Skeletal muscle satellite cell (primary cell): Measurements from ENCODE around the gene LCAT.
"Not testable (repeated sequence)": the region's sequence is repeated elsewhere in the genome, so short reads cannot be mapped to it uniquely, and the experiment has no call there.

Experiments used
- H3K27me3 ChIP-seq: 2 replicates; pipeline ENCODE4 v1.7.0; 2013; ENCODE audit warnings: low read length; ENCODE audit not compliant: control insufficient read depth, insufficient read depth
- H3K36me3 ChIP-seq: 2 replicates; pipeline ENCODE4 v1.7.0; 2013; ENCODE audit warnings: mild to moderate bottlenecking, control low read depth, low read length; ENCODE audit not compliant: insufficient read depth
- H3K4me1 ChIP-seq: 2 replicates; pipeline ENCODE4 v1.7.0; 2013; ENCODE audit warnings: low read length; ENCODE audit not compliant: control insufficient read depth, insufficient read depth
- H3K4me2 ChIP-seq: 2 replicates; pipeline ENCODE4 v1.7.0; 2013; ENCODE audit warnings: mild to moderate bottlenecking, low read length
- H3K4me3 ChIP-seq: 2 replicates; pipeline ENCODE4 v1.7.0; 2013; ENCODE audit warnings: low read length
- H3K9ac ChIP-seq: 2 replicates; pipeline ENCODE4 v1.7.0; 2013; ENCODE audit warnings: mild to moderate bottlenecking, low read depth, low read length, moderate library complexity
- H3K9me3 ChIP-seq: replicated peaks from 2 replicates; pipeline ENCODE4 v1.7.0; 2013; ENCODE audit warnings: mild to moderate bottlenecking, control low read depth, low read length

LCAT gene

DNA sequence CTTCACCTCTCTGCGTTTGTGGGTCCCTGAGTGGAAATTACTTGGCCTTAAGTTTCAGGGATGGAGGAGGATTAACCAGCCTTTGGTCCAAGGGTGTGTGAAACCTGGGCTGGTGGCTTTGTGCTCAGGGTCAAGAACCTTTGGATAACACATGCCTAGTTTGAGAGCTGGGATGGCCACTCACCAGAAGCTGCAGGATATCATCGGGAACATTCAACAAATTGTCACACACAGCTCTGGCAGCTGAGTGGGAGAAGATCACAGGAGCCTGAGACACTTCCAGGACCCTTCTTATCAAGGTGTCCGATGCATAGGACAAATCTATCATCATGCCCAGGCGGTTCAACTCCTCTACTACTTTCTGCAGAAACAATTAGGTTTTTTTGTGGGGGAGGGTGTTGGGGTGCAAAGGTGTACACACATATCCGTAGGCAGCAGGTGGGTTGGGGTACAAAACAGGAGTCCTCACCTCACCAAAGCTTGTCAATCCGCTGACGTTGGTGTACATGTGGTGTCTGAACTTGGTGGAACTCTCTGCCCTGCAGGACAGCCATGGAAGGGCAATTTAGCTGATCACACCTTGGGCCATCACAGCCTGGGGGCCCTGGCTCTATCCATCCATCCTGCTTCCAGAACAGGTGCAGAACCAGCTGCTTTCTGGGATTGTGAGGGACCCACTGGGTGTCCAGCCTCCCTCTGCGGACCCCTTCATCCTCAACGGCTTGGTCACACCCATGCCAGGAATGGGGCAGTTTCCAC is 33.7 kb upstream of the LCAT start:
- no peak overlapping the region for H3K4me2 ChIP-seq
- no peak overlapping the region for H3K9ac ChIP-seq
- H3K36me3 ChIP-seq: no peaks in the 10 kb centered on the region
- H3K27me3 ChIP-seq: peaks cover 27% of the 10 kb centered on the region
- H3K4me1 ChIP-seq: no peaks in the 10 kb centered on the region
- H3K9me3 ChIP-seq: no peaks in the 10 kb centered on the region
- no peak overlapping the region for H3K4me3 ChIP-seq

DNA sequence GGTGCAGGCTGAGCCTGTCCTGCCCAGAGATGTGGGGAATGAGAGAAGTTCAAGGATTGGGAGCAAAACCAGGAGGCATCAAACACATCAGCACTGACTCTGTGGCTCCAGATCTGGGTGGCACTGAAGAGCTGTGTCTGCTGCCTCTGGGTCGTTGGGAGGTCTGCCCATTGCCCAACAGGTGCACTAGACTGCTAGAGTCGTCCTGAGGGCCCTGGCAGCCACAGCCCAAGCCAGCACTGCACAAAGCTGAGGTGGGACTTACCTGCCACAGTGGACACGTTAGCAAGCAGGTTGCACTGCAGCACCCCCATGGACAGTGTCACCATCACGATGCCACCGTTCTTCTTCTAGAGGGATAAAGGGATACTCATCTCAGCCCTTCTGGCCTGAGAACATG is 33.1 kb upstream of the LCAT start:
- no peaks in the 10 kb centered on the region for H3K9me3 ChIP-seq
- no peaks in the 10 kb centered on the region for H3K4me1 ChIP-seq
- no peak overlapping the region for H3K4me3 ChIP-seq
- H3K27me3 ChIP-seq: peaks cover 27% of the 10 kb centered on the region
- H3K9ac ChIP-seq: no peak overlapping the region
- no peak overlapping the region for H3K4me2 ChIP-seq
- H3K36me3 ChIP-seq: no peaks in the 10 kb centered on the region

DNA sequence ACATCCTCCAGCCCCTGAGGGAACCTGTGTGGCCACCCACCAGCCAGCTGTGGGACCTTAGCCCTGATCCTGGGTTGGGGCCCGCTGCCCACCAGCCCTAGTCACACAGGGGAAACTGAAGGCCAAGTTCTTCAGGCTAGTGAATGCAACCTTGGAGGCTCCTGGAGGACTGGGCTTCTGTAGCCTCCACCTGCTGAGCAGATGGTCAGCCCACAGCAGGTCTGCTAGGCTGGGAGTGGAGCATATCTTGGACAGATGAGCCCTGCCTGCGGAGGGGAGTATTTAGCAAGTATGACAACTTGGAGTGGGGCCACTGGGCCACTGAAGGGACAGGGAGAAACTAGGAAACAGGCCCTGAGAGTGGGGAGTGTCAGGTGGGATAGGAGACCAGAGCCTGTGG is 32.3 kb upstream of the LCAT start:
- no peaks in the 10 kb centered on the region for H3K36me3 ChIP-seq
- H3K9ac ChIP-seq: no peak overlapping the region
- no peaks in the 10 kb centered on the region for H3K9me3 ChIP-seq
- H3K4me3 ChIP-seq: no peak overlapping the region
- no peak overlapping the region for H3K4me2 ChIP-seq
- peaks cover 27% of the 10 kb centered on the region for H3K27me3 ChIP-seq
- no peaks in the 10 kb centered on the region for H3K4me1 ChIP-seq

DNA sequence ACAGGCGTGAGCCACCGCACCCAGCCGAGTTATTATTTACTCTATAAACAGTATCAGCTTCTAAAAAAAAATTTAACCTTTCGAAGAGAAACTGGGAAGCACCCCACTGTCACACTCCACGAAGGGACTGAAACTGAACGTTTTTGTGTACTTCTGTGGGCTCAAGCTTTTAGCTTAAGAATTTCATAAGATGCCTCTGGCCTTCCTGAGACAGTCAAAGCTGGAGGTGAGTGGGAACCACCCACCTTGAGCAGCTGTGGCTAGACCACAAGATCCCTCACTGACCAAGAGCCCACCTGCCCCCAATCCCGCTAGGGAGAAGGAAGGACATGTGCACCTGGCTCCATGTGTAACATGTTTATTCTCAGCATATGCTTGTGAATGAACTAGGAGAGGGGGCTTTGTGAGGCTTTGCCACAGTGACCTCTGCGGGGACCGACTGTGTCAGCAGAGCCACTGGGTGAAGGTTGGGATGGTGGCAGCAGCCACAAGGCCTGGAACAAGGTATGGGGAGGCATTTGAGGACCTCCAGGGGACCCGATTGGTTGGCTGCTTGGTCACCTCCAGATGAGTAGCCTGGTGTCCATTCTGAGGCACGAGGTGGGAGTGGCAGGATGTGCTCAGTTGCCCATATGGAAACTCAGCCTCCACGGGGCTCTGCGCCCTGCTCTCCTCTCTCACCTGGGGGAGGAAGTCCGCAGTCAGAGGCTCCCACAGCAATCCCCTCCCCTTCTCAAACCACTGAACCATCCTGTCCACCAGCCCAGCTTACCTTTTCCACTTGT is 31.6 kb upstream of the LCAT start:
- Histone ChIP-seq H3K9me3 (no peaks in the 10 kb centered on the region), H3K27me3 (peaks cover 27% of the 10 kb centered on the region), H3K4me1 (no peaks in the 10 kb centered on the region), H3K36me3 (no peaks in the 10 kb centered on the region), H3K4me2 (no peak overlapping the region), H3K9ac (no peak overlapping the region), H3K4me3 (no peak overlapping the region)

DNA sequence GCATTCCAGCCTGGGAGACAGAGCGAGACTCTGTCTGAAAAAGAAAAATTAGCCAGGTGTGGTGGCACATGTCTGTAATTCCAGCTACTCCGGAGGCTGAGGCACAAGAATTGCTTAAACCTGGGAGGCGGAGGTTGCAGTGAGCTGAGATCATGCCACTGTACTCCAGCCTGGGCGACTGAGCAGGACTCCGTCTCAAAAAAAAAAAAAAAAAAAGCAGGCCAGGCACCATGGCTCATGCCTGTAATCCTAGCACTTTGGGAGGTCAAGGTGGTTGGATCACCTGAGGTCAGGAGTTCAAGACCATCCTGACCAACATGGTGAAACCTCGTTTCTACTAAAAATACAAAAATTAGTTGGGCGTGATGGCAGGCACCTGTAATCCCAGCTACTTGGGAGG is 28.4 kb upstream of the LCAT start:
- H3K9me3 ChIP-seq, H3K4me1 ChIP-seq, H3K4me2 ChIP-seq, H3K9ac ChIP-seq, H3K4me3 ChIP-seq, H3K36me3 ChIP-seq: not testable (repeated sequence)
- H3K27me3 ChIP-seq: peaks cover 16% of the 10 kb centered on the region

DNA sequence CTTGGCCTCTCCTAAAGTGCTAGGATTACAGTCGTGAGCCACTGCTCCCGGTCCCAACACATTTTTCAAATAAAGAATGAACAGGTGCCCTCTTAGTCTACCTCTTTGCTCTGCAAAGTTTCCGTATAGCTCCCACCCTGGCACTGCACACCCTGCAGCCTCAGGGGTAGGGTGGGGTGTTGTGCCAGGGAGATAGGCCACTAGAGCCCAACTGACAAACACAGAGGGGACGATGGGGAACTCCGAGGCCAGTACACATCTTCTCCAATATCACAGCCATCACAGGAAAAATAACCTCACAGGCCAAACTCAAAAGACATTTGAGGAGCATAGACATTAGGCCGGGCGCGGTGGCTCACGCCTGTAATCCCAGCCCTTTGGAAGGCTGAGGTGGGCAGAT is 27.2 kb upstream of the LCAT start:
- H3K4me1 ChIP-seq: peaks cover 18% of the 10 kb centered on the region
- H3K4me3 ChIP-seq: no peak overlapping the region
- H3K4me2 ChIP-seq: no peak overlapping the region
- H3K36me3 ChIP-seq: peaks cover 3% of the 10 kb centered on the region
- peaks cover 5% of the 10 kb centered on the region for H3K27me3 ChIP-seq
- H3K9me3 ChIP-seq: no peaks in the 10 kb centered on the region
- no peak overlapping the region for H3K9ac ChIP-seq

DNA sequence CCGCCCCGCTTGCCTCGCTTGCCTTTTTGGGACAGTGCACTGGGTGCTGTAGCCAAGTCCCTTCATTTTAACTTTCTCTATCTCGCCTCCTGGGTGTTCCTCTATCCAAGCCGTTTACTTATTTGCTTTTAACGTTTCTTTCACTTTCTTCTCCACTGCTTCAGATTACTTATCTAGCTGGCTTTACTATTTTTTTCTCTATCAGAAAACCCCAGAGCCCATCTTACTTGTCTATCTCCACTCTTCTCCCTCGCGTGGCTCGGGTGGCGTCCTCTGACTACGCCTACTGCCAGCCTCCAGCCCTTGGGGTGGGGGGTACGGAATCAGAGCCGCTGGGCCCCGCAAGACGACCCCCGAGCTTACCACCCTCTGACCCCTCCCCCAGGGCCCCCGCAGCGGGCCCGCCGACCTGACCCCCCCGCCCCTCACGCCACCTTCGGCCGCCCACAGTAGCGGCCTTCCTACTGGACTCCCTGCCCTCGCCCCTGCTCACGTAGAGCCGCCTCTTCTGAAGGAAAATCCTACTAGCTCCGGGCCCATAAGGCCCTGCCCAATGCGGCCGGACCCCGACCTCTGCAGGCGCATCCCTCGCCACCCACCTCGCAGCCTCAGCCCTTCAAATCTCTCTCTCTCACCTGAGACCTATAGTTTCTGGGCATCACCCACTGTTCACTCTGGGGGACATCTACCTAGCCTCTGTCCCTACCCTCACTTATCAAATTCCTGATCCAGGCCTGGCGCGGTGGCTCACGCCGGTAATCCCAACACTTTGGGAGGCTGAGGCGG is 25.5 kb upstream of the LCAT start:
- H3K9me3 ChIP-seq: no peaks in the 10 kb centered on the region
- peaks cover 15% of the 10 kb centered on the region for H3K36me3 ChIP-seq
- peak overlapping the region; percentile 96 for H3K4me3 ChIP-seq
- peak overlapping the region; percentile 98 for H3K9ac ChIP-seq
- no peaks in the 10 kb centered on the region for H3K27me3 ChIP-seq
- peaks cover 26% of the 10 kb centered on the region for H3K4me1 ChIP-seq
- peak overlapping the region; percentile 82 for H3K4me2 ChIP-seq

DNA sequence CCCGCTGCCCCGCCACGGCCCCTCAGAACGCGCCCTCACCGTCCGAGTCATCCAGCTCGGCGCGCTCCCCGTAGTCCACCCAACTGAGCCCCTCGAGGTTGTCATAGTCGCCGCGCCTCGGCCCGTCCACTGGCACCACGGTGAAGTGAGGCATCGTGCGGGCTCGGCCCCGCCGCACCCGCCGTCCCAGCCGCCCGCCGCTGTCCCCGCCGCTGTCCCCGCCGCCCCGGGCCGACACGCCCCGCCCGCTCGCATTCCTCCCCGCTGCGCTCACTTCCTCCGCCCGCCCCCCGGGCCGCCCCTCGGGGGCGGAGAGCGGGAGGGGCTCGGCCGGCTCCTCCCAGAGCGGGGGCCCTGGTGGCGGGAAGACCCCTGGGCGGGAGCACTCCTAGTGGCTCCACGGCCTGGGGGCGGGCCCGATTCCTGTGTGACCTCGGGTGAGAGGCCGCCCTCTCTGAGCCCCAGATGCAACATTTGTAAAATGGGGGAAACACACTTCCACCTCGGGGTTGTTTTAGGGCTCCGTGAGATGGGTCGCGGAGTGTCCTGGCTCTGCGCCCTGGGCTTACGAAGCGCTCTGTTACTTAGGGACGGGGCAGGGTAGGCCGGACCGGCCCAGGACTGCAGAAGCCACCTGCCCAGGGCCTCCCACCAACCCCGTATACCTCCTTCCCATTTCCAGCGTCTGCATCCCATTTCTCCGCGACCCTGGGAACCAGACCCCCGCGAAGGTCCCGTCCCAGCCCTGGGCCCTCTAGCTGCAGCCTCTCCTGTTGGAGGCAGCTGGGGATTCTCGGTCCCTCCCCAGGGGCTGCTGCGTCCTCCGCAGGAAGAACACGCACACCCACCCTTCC is 24.7 kb upstream of the LCAT start, which contains the start of gene SLC12A4:
SLC12A4 (minus strand) TSS at position 238 of the 854 bp plus-strand sequence; CDS start at position 154, 84 bp downstream.
- peak within 1 kb of the TSS; percentile 96 for H3K4me3 ChIP-seq
- H3K9me3 ChIP-seq: no peaks in the 10 kb centered on the region
- H3K36me3 ChIP-seq: peaks cover 16% of the 10 kb centered on the region
- H3K4me2 ChIP-seq: peak within 1 kb of the TSS; percentile 82
- no peaks in the 10 kb centered on the region for H3K27me3 ChIP-seq
- peak within 1 kb of the TSS; percentile 98 for H3K9ac ChIP-seq
- H3K4me1 ChIP-seq: peaks cover 26% of the 10 kb centered on the region

DNA sequence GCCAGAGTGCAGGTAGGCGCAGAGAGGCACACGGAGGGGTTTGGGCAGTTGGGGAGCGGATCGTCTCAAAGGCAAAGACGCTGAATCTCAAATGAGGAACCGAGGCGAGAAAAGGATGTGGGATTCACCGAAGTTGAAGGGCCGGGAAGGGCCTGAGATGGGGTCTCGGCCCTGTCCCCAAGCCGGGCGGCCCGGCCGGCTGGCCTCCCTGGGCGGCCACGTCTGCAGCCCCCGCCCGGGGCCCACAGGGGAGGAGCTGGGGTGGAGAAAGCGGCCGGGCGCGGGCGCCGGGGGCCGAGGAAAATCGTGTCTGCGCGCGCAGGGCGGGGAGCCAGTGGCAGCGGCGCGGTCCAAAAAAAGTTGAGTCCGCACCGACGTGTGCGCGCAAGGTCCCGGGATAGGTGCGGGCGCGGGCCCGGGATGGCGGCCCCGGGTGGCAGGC is 24.1 kb upstream of the LCAT start:
- Histone ChIP-seq H3K4me1 (peaks cover 26% of the 10 kb centered on the region), H3K27me3 (no peaks in the 10 kb centered on the region), H3K9me3 (no peaks in the 10 kb centered on the region), H3K4me3 (peak overlapping the region; percentile 96), H3K4me2 (peak overlapping the region; percentile 82), H3K9ac (peak overlapping the region; percentile 98), H3K36me3 (peaks cover 22% of the 10 kb centered on the region)

DNA sequence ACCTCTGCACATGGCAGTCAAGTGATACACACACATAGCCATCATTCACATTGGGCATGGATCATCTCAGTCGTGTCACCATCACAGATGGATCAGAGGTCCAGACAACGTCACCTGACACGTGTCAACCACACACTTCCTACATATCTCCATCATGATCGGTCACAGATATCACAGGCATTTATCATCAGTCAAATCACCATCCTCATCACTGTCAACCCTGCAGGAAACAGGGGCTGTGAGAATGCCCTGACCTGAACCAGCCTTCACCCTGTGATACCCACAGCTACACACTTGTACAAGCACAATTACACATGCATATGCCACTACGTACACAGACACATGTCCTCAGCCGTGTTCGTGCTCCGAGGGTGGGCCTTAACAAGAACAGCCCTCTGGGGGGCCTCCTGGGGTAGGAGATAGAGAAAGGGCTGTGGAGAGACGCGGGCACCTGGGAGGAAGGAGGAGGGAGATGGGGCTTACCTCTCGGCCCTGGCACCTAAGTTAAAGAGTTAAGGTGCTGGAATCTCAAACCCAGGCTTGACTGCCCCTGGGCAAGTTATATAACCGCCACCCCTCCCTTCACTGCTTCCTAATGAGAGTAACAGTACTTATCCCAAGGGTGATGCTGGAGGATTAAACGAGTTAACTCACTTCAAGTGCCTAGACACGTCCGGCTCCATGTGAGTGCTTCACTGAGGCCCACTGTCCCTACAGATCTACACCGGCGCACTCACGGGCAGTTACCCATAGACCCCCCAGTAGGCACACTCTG is 23.4 kb upstream of the LCAT start:
- H3K4me2 ChIP-seq: peak overlapping the region; percentile 82
- H3K9ac ChIP-seq: peak overlapping the region; percentile 98
- H3K27me3 ChIP-seq: no peaks in the 10 kb centered on the region
- H3K4me3 ChIP-seq: peak overlapping the region; percentile 96
- H3K36me3 ChIP-seq: peaks cover 29% of the 10 kb centered on the region
- H3K4me1 ChIP-seq: peaks cover 26% of the 10 kb centered on the region
- H3K9me3 ChIP-seq: no peaks in the 10 kb centered on the region
